ENCODE results near the gene STX2.
"Not testable (repeated sequence)": the region's sequence is repeated elsewhere in the genome, so short reads cannot be mapped to it uniquely, and the experiment has no call there.

STX2 gene

DNA sequence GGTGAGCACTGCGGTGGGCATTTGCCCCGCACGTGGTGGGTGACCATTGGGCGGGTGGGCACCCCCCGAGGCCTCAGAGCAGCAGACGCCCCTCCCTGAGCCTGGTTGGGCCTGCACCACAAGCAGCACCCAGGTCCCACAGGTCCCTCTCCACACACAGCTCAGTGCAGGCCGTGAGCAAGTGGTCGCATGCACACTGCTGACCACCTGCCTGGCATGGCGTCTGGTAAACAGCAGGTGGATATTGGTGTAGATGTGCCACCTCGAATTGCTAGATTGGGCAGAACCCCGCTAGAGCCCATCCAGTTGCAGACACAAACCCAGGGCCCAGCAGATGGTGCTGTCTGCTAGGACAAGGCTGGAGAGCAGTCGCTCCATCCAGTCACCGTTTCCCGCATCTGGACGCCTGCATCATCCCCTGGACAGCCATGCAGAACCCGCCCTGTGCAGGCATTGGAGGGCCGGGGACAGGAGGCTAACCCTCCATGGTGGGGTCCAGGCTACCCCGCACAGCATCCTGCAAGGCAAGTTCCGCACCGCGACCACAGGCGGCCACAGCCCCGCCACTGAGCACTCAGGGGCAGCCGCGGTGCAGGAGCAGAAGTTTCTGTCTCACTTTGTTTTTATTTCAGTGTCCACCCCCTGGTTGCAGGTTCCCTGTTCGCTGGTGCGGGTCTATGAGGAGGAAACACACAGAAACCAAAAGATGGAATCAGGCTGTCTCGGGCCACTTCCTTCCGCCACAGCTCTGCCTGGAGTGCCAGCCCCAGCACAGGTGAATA lies 77.3 kb downstream of the STX2 start:
- DNase-seq: peak; percentile 81

DNA sequence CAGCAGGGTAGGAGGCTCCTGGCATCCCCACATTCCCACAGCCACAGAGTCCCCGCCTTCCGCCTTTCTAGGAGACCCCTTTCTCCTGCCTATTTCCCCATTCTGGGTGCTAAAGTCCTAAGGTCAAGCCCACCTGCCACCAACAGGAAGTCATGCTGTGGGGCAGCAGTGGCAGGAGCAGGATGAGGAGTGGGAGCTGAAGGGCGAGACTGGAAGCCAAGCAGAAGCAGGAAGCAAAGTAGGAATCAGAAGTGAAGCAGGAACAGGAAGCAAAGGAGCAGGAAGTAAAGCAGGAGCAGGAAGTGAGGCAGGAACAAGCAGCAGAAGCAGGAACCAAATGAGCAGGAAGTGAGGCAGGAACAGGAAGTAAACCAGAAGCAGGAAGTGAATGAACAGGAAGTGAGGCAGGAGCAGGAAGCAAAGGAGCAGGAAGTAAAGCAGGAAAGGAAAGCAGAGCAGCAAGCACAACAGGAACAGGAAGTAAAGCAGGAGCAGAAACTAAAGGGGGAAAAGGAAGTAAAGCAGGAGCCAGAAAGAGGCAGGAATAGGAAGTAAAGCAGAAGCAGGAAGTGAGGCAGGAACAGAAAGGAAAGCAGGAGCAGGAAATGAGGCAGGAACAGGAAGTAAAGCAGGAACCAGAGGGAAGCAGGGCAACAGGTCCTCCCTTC lies 84.7 kb downstream of the STX2 start:
- no peak for DNase-seq

DNA sequence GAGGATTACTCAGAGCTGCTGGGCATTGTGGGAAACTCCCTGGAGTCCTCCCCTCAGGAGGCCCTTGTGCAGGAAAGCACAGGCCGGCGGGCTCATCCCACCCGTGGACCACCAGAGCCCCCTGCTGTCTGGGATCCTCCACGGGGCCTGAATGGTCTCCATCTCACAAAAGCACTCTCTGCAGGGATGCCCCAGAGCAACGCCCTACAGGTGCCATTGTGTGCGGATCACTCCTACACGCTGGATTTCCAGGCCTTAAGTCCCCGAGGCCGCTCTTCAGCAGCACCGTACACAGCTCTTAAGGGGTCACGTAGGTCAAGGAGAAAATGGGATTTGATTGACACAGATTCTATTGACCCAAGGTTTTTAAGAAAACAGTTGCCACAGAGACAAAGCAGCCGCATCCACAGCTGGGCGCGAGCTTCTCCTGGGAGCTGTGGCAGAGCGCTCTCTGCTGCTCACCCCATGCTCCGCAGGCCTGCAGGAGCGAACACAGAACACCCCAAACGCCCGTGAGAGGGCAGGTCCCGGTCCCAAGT lies 86.3 kb downstream of the STX2 start:
- DNase-seq: no peak

- DNase-seq: not testable (repeated sequence)
These were observed 87.0 kb downstream of the STX2 start for GRCh38 chr12:130752037-130752436.

DNA sequence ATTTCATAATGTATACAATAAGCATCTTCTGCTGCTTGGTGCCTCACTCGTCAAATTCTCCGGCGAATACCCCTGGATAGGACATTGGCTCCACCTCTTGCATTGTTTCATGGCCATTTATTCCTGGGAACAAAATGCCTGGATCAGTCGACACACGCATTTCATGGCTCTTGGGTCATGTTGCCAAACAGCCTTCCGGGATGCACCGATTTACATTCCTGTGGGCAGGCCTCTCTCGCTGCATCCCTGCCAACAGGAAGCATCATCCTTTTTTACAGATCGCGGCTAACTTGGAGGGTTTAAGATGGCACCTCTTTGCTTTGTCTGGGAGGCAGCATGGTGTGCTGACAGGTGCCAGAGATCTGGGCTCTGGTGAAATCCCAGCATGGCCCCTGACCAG lies 90.3 kb downstream of the STX2 start:
- no peak for DNase-seq

DNA sequence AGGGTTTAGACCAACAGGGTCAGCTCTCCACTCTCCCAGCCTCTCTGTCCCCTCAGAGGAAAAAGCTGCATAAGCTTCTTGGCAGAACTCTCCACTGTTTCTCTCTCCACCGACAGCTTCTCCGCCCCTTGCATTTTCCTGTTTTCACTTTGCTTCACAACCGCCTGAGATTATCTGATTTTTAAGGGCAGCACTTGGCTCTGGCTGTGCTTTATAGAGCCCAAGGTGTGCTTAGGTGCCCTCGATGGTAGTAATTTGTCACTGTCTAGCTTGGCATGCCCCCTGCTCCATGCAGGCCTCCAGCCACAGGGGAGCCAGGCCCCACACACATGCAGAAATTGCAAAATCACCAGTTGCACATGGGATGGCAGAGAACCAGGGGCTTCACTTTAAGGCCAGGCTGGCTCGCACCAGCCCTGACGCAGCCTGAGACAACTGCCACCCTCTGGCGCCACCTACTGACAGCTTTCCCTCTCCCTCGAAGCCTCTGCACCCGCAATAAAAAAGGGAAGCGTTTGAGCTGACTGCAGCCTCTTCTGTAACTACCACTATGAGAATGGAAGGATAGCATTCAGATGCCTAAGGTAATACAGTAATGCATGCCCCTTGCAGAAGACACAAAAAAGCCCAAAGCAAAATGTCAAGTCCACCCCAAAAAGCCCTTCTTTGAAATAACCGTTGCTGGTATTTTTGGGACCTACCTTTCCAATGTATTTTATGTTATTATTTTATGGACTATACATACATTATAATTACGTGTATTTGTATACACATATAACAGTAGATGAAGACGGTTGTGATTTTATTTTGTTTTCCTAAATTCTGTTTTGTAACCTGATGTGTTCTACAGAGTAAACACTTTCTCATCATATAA lies 90.9 kb downstream of the STX2 start:
- peak; percentile 91 for DNase-seq

GRCh38 chr12:130746546-130746945 lies 92.5 kb downstream of the STX2 start:
- no peak for DNase-seq

GRCh38 chr12:130745921-130746320 lies 93.1 kb downstream of the STX2 start:
- DNase-seq: no peak

DNA sequence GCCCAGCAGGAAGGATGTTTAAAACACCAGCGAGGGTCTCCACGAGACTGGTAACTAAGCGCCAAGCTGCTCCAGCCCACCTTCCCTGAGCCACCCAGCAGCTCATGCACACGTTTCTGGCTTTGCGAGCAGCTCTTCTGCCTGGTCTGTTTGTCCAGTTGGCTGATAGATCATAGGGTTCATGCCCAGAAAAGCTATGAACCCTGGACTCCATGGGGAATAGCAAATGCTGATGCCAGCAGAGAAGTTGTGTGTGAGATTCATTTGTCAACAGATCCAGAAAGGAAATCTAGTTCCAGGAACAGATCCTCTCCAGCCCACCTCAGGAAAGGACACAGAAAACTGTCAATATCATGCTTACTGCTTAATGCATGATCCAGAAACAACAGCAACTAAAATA lies 94.8 kb downstream of the STX2 start:
- no peak for DNase-seq

GRCh38 chr12:130743606-130744005 lies 95.4 kb downstream of the STX2 start:
- no peak for DNase-seq

- DNase-seq: no peak
These were observed 95.9 kb downstream of the STX2 start for GRCh38 chr12:130743176-130743575.

DNA sequence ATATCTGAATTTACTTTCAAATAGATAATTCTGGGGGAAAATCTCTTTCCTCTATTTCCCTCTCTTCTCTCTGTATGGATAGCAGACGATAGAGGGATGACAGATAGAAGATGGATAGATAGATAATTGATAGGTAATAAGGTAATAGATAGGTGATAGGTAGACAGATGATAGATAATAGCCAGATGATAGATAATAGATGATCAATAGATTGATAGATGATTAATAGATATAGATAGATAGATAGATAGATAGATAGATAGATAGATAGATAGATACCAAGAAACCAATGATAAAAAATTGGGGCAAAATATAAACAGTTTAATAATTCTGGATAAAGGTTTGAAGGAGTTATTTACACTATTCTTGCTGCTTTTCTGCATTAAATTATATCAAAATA lies 96.3 kb downstream of the STX2 start:
- DNase-seq: no peak

DNA sequence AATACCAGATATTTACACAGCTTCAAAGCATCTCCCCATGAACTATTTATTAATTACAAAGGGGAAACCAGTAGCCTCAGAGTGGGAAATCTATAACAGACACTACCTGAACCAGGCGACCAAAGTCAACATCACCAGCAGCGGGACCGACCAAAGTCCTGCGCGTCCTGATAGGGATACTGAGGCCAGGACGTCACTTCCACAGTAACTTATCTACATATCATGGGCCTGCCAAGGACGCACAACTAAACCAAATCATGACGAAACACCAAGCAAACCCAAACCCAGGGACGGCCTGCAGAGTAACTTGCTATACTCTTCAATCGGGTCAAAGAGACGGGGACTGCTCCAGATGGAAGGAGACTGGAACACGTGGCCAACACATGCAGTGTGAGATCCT lies 96.9 kb downstream of the STX2 start:
- no peak for DNase-seq

Data from activated CD8-positive, alpha-beta memory T cell treated with anti-CD3 and anti-CD28 coated beads, Interleukin-2, amount 50 U/mL, for 48 hours (primary cell).